Mucosa of descending colon (tissue), 3 donors: ENCODE measurements around the gene CALCB. TPM values are rescaled to one million over a fixed set of nuclear protein-coding genes. Genes with fewer than 3 reads are reported as not detected.

Experiments
- ATAC-seq: fragments of 200-7000 bp; cut with Tn5 transposase; one replicate; pipeline ENCODE4 v1.9.1; 2020; ENCODE audit warnings: mild to moderate bottlenecking, moderate library complexity
- DNase-seq, 3 donors: peaks; one replicate each; pipeline ENCODE4 v3.0.0-alpha.2; 2020
- H3K36me3 ChIP-seq: fragments of 200-600 bp; one replicate; pipeline ENCODE4 v1.8.0; 2021; ENCODE audit warnings: low read depth, mild to moderate bottlenecking
- H3K4me1 ChIP-seq: fragments of 200-600 bp; one replicate; pipeline ENCODE4 v1.8.0; 2021; ENCODE audit warnings: low read depth, mild to moderate bottlenecking
- H3K4me3 ChIP-seq: fragments of 200-600 bp; one replicate; pipeline ENCODE4 v1.8.0; 2021; ENCODE audit warnings: mild to moderate bottlenecking
- H3K9me3 ChIP-seq: fragments of 200-600 bp; one replicate; pipeline ENCODE4 v1.8.0; 2021; ENCODE audit warnings: mild to moderate bottlenecking
- CTCF ChIP-seq: fragments of 200-600 bp; IDR thresholded peaks from one replicate; pipeline ENCODE4 v1.8.0; 2022; ENCODE audit warnings: antibody characterized with exemption, mild to moderate bottlenecking
- intact Hi-C, 2 donors: fragments of 100-400 bp; cut with DNase I in 1 of 2; cut with micrococcal nuclease in 1 of 2; formaldehyde crosslinking; loops; one replicate each; pipeline versions ENCODE4 v1.11.0 to v1.11.1; 2022; cut with DNase I, micrococcal nuclease
- total RNA-seq, 3 donors: library from RNA; stranded (reverse); fragmentation: NEBNext Ultra II Directional in 2 of 3; extraction: Animal tissue kit (Norgen Biotek cat#: 25700) in 2 of 3; gene quantifications; one replicate each; pipeline versions ENCODE4 v1.2.1 to v1.2.4, GENCODE V29; 2021 to 2023
- donor health status: DM: no; HTN: no; CAD: no; lungs with moderate emphysema.
- donor health status: DM: no; HTN: no; CAD: no.
- donor health status: DM: no; HTN: yes; CAD: no.

The CALCB gene
- total RNA-seq, 3 donors from 2014 or later: 1.6 TPM; not detected in 2

- Histone ChIP-seq H3K4me1 (no peaks in the 10 kb centered on the region), H3K9me3 (no peaks in the 10 kb centered on the region), H3K36me3 (no peaks in the 10 kb centered on the region), H3K4me3 (no peak overlapping the region)
- DNase-seq: peak in 2 of 3 donors; percentile 73 to 74
- peak; percentile 90 for ATAC-seq
- TF ChIP-seq CTCF: peak; percentile 85
- intact Hi-C loops: loop anchor here (2.0 to 5.0 kb wide), 2 partner anchors 106 to 108 kb away; no protein-coding TSS in a partner anchor
Observed at GRCh38 chr11:15101072-15101709, 27.8 kb downstream of the CALCB start.

GRCh38 chr11:15104166-15104565, 30.8 kb downstream of the CALCB start:
- intact Hi-C loops: loop anchor here in 1 of 2 donors (5.0 kb wide), 1 partner anchor 103 kb away; no protein-coding TSS in a partner anchor
- TF ChIP-seq CTCF: no peak
- no peak for DNase-seq
- H3K4me1 ChIP-seq: no peaks in the 10 kb centered on the region
- no peaks in the 10 kb centered on the region for H3K36me3 ChIP-seq
- ATAC-seq: no peak
- no peaks in the 10 kb centered on the region for H3K9me3 ChIP-seq
- no peak overlapping the region for H3K4me3 ChIP-seq

- H3K36me3 ChIP-seq: no peaks in the 10 kb centered on the region
- H3K9me3 ChIP-seq: no peaks in the 10 kb centered on the region
- H3K4me3 ChIP-seq: no peak overlapping the region
- intact Hi-C loops: no loop called here
- no peak for DNase-seq
- TF ChIP-seq CTCF: no peak
- no peaks in the 10 kb centered on the region for H3K4me1 ChIP-seq
- ATAC-seq: peak; percentile 34
Observed at GRCh38 chr11:15106201-15106965, 33.0 kb downstream of the CALCB start.

GRCh38 chr11:15107730-15108515, 34.5 kb downstream of the CALCB start:
- peak; percentile 34 for ATAC-seq

More at GRCh38 chr11:15107730-15108515, 34.5 kb downstream of the CALCB start:
- Histone ChIP-seq H3K36me3 (no peaks in the 10 kb centered on the region), H3K4me3 (no peak overlapping the region), H3K9me3 (no peaks in the 10 kb centered on the region), H3K4me1 (no peaks in the 10 kb centered on the region)
- intact Hi-C loops: no loop called here
- no peak for DNase-seq
- TF ChIP-seq CTCF: no peak
